Measurements from ENCODE around the gene FAM168B. TPM values are rescaled to one million over a fixed set of nuclear protein-coding genes. Genes with fewer than 3 reads are reported as not detected.
"Not testable (repeated sequence)": the region's sequence is repeated elsewhere in the genome, so short reads cannot be mapped to it uniquely, and the experiment has no call there.

Gene FAM168B
- total RNA-seq, 2 donors from 2014 or later, result 97.8 to 124 TPM

DNA sequence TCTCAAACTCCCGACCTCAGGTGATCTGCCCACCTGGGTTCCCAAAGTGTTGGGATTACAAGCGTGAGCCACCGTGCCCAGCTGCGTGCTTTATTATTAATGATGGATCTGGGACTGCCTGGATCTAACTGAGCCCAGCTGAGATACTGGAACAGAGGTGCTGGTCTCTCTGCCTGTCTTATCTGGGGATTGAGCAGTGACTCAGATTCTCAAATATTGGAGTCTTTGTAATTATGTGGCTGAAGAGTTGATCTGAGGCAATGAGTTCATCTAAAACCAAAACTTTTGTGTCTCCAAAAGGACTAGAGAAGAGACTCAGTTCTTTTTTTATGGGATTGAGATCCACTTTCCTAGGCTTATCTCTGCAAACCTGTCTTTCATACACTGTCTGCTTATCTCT is 28.2 kb upstream of the FAM168B start:
- TF ChIP-seq CTCF (IDR thresholded peaks at IDR 0.05), result no peak

DNA sequence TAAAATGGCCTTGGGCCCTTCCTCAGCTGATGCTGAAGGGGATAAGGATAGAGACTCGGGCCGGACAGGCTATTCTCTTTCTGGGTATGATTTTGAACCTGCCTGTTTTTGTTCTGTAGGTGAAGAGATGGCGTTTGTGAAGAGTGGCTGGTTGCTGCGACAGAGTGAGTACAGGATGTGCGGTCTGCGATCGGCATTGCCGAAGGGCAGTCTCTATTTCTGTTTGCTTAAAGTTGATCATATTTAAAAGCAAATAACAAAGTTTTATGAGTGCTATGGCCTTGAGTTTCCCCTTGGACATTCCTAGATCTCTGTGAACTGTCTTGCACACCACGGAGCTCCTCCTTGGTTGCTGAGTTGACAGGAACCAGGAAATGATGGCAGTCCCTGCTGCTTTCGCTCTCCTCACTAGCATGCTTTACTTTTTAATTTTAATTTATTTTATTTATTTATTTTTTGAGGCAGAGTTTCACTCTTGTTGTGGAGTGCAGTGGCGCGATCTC is 27.6 kb upstream of the FAM168B start:
- no peak for TF ChIP-seq CTCF (IDR thresholded peaks at IDR 0.05)
- Histone ChIP-seq H3K4me3 (no peak overlapping the region), H3K36me3 (peaks cover 19% of the 10 kb centered on the region), H3K4me1 (no peaks in the 10 kb centered on the region), H3K27ac (no peak overlapping the region), H3K27me3 (no peaks in the 10 kb centered on the region), H3K9me3 (no peaks in the 10 kb centered on the region)
- no peak for DNase-seq (ENCODE audit: low spot score)

More for the DNA sequence above, 28.2 kb upstream of the FAM168B start:
- DNase-seq (ENCODE audit: low spot score), result no peak
- no peak overlapping the region for H3K27ac ChIP-seq
- H3K27me3 ChIP-seq, result no peaks in the 10 kb centered on the region
- H3K36me3 ChIP-seq, result peaks cover 25% of the 10 kb centered on the region
- H3K4me1 ChIP-seq, result no peaks in the 10 kb centered on the region
- no peak overlapping the region for H3K4me3 ChIP-seq
- no peaks in the 10 kb centered on the region for H3K9me3 ChIP-seq

DNA sequence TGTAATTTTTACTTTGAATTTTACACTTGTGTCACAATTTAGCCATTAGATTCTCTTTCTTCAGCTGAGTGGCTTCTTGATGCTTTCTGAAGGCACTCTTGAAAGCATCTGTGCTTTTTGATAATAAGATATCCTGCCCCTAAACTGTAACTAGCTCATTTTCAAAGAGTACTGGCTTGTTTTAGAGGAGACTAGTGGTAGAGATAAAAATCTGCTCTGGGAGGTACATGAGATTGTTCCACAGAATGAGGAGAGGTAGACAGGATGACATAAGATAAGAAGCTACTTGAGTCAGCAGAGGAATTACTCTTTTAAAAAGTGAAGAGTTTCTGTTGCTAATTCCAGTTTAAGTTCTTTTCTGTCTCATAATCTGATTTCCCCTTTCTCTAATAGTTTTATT is 22.5 kb upstream of the FAM168B start:
- peaks cover 7% of the 10 kb centered on the region for H3K36me3 ChIP-seq
- no peak for TF ChIP-seq CTCF (IDR thresholded peaks at IDR 0.05)
- H3K4me3 ChIP-seq, result no peak overlapping the region
- H3K27me3 ChIP-seq, result no peaks in the 10 kb centered on the region
- H3K9me3 ChIP-seq, result no peaks in the 10 kb centered on the region
- DNase-seq (ENCODE audit: low spot score), result no peak
- peaks cover 0 to 16% of the 10 kb centered on the region in 2 donors for H3K4me1 ChIP-seq
- no peak overlapping the region for H3K27ac ChIP-seq

GRCh38 chr2:131114950-131115349 is 21.7 kb upstream of the FAM168B start:
- not testable (repeated sequence) for H3K27me3 ChIP-seq; H3K27ac ChIP-seq; H3K4me3 ChIP-seq; H3K36me3 ChIP-seq; DNase-seq (ENCODE audit: low spot score); H3K9me3 ChIP-seq
- H3K4me1 ChIP-seq, result peaks cover 0 to 16% of the 10 kb centered on the region in 2 donors

DNA sequence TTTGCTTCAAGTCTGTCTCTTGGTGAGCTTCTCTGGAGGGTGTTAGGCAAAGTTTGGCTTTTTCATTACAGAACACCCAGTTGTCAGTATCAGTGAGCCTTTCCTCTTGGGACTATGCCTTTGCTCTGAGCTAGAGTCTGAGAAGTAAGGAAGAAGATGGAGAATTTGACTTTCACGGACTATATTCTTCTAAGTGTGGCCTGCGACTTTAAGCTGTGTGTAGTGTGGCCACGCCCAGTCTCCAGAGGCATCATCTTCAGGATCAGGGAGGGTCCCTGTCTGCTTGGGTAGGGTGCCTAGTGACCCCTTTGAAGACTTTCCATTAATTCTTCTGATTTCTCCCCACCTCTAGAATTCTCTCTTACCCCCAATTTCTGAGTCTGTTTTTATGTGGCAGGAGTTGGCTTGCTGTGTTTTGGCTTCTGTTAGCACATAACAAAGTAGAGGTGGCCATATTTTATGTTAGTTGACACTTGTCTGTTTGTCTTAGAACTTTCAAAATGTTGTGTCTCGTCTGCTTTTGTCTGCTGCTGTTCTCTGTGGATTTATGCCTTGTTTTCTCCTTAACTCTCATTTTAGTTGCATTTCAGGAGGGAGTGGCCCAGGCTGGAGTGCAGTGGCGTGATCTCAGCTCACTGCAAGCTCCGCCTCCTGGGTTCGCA is 20.4 kb upstream of the FAM168B start:
- no peak for TF ChIP-seq CTCF (IDR thresholded peaks at IDR 0.05)
- H3K4me1 ChIP-seq, result peaks cover 0 to 16% of the 10 kb centered on the region in 2 donors
- no peak overlapping the region for H3K27ac ChIP-seq
- H3K4me3 ChIP-seq, result no peak overlapping the region
- DNase-seq (ENCODE audit: low spot score), result no peak
- no peaks in the 10 kb centered on the region for H3K9me3 ChIP-seq
- H3K36me3 ChIP-seq, result peaks cover 7% of the 10 kb centered on the region
- no peaks in the 10 kb centered on the region for H3K27me3 ChIP-seq

DNA sequence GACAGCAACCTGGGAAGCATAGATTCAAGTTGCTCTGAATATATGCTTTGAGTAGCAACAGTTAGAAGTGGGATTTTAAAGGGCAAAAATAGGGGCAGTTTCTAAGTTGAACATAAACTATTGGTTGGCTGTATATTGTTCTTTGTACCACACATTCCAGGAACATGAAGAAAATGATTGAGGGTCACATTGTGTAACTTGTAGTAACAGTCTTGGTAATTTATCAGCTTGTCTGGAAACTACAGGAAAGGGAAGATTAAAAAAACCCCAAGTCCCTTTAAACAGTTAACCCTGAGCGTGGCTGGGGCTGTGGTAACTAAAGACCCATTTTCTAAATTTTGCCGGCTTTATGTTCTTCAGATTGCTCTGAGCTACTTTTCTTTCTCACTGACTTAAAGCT is 19.3 kb upstream of the FAM168B start:
- H3K4me3 ChIP-seq, result no peak overlapping the region
- no peak for DNase-seq (ENCODE audit: low spot score)
- no peak overlapping the region for H3K27ac ChIP-seq
- no peak for TF ChIP-seq CTCF (IDR thresholded peaks at IDR 0.05)
- H3K36me3 ChIP-seq, result peaks cover 7% of the 10 kb centered on the region
- peaks cover 0 to 20% of the 10 kb centered on the region in 2 donors for H3K4me1 ChIP-seq
- no peaks in the 10 kb centered on the region for H3K27me3 ChIP-seq
- H3K9me3 ChIP-seq, result no peaks in the 10 kb centered on the region
